Esophagus squamous epithelium (tissue), 5 donors: ENCODE measurements around the gene GCNT2. TPM values are rescaled to one million over a fixed set of nuclear protein-coding genes. Genes with fewer than 3 reads are reported as not detected.
"Not testable (repeated sequence)": the region's sequence is repeated elsewhere in the genome, so short reads cannot be mapped to it uniquely, and the experiment has no call there.

Experiments used
- DNase-seq: peaks from one replicate; lab custom pipeline; 2025; lab: John Stamatoyannopoulos, UW
- H3K27ac ChIP-seq, 4 donors: fragments of 200-600 bp; sonication (generic); one replicate each; pipeline ENCODE4 v1.5.1; 2016 to 2019; ENCODE audit warnings: mild to moderate bottlenecking in 1 of 4
- H3K27me3 ChIP-seq, 4 donors: fragments of 200-600 bp; sonication (generic); 1 replicate in 3 of 4; 2 replicates in 1 of 4; pipeline versions ENCODE4 v1.5.1 to v1.6.0; 2017 to 2021; ENCODE audit warnings: antibody characterized with exemption in 1 of 4
- H3K36me3 ChIP-seq, 3 donors: fragments of 200-600 bp; sonication (generic); one replicate each; pipeline ENCODE4 v1.5.1; 2016 to 2019
- H3K4me1 ChIP-seq, 3 donors: fragments of 200-600 bp; sonication (generic); one replicate each; pipeline ENCODE4 v1.5.1; 2017 to 2019
- H3K4me3 ChIP-seq, 4 donors: fragments of 200-600 bp; sonication (generic); 1 replicate in 3 of 4; 2 replicates in 1 of 4; pipeline ENCODE4 v1.5.1; 2016 to 2019; ENCODE audit warnings: mild to moderate bottlenecking in 2 of 4, moderate library complexity in 1 of 4
- H3K9me3 ChIP-seq, 3 donors: fragments of 200-600 bp; sonication (generic); one replicate each; pipeline ENCODE4 v1.5.1; 2016 to 2019
- POLR2A ChIP-seq, 4 donors: fragments of 450-650 bp; IDR thresholded peaks; one replicate each; pipeline ENCODE4 v1.6.1; 2017; ENCODE audit warnings: antibody characterized with exemption in 4 of 4, mild to moderate bottlenecking in 4 of 4, moderate library complexity in 3 of 4
- WGBS, 2 donors: methylation state at CpG; one replicate each; pipeline ENCODE4 v1.1.5; 2018; 5-methylcytosine and 5-hydroxymethylcytosine counted together
- intact Hi-C: fragments of 100-400 bp; cut with DNase I; formaldehyde crosslinking; loops from one replicate; pipeline ENCODE4 v1.15.0; 2022
- total RNA-seq, 4 donors: library from RNA; depleted of rRNA; stranded (reverse); fragments of >200 nt; gene quantifications; one replicate each; pipeline ENCODE4 v1.1.0, GENCODE V29; 2016
- TF ChIP-seq, protein P1 (sequence below), 6 experiments: fragments of 450-650 bp in 4 of 6; fragments of 200-600 bp in 2 of 6; sonication (generic) in 2 of 6; IDR thresholded peaks; one replicate each; pipeline ENCODE4 v1.5.1; 2016 to 2019; ENCODE audit warnings: antibody characterized with exemption in 6 of 6, mild to moderate bottlenecking in 4 of 6, moderate library complexity in 4 of 6
- donor health status: DM: yes; HTN: yes; CAD: no.

The GCNT2 gene
- total RNA-seq, 4 donors from 2014 or later: 6.9 to 17.2 (median 8.9) TPM

- 27 to 50% methylated on average over 1 of the region's 1 CpG for WGBS, 2 donors
- no peak for DNase-seq
- TF ChIP-seq, protein P1, sequence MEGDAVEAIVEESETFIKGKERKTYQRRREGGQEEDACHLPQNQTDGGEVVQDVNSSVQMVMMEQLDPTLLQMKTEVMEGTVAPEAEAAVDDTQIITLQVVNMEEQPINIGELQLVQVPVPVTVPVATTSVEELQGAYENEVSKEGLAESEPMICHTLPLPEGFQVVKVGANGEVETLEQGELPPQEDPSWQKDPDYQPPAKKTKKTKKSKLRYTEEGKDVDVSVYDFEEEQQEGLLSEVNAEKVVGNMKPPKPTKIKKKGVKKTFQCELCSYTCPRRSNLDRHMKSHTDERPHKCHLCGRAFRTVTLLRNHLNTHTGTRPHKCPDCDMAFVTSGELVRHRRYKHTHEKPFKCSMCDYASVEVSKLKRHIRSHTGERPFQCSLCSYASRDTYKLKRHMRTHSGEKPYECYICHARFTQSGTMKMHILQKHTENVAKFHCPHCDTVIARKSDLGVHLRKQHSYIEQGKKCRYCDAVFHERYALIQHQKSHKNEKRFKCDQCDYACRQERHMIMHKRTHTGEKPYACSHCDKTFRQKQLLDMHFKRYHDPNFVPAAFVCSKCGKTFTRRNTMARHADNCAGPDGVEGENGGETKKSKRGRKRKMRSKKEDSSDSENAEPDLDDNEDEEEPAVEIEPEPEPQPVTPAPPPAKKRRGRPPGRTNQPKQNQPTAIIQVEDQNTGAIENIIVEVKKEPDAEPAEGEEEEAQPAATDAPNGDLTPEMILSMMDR (IDR thresholded peaks at IDR 0.05): no peak
- TF ChIP-seq POLR2A (IDR thresholded peaks at IDR 0.05): no peak
Measured at GRCh38 chr6:10481101-10481500, 40.0 kb upstream of the GCNT2 start.

GRCh38 chr6:10482636-10483257 is 38.4 kb upstream of the GCNT2 start:
- Histone ChIP-seq H3K9me3 (no peaks in the 10 kb centered on the region), H3K27ac (no peak overlapping the region), H3K27me3 (no peaks in the 10 kb centered on the region), H3K4me3 (no peak overlapping the region), H3K36me3 (no peaks in the 10 kb centered on the region), H3K4me1 (no peaks in the 10 kb centered on the region)
- 90 to 100% methylated on average over 3 to 4 of the region's 46 CpGs for WGBS, 2 donors
- intact Hi-C loops: loop anchor here (10.0 kb wide), 1 partner anchor 322 kb away; no protein-coding TSS in a partner anchor
- DNase-seq: no peak
- TF ChIP-seq POLR2A (IDR thresholded peaks at IDR 0.05): no peak
- TF ChIP-seq, protein P1 (IDR thresholded peaks at IDR 0.05): no peak

More at GRCh38 chr6:10481101-10481500, 40.0 kb upstream of the GCNT2 start:
- Histone ChIP-seq H3K4me1 (no peaks in the 10 kb centered on the region), H3K27ac (no peak overlapping the region), H3K9me3 (no peaks in the 10 kb centered on the region), H3K4me3 (no peak overlapping the region), H3K27me3 (no peaks in the 10 kb centered on the region), H3K36me3 (no peaks in the 10 kb centered on the region)
- intact Hi-C loops: loop anchor here (10.0 kb wide), 1 partner anchor 324 kb away; no protein-coding TSS in a partner anchor

DNA sequence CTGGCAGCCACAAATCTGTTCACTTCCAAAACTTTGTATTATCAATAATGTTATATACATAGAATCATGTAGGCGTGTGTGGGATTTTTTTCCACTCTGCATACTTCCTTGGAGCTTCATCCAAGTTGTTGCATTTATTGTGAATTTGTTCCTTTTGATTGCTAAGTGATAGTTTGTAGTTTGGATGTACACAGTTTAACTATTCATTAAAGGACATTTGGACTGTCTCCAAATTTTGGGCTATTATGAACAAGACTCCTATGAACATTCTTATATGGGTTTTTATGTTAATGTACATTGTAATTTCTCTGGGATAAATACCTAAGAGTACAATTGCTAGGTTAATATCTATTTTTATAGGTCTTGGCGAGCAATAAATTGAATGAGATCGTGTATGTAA is 36.2 kb upstream of the GCNT2 start:
- intact Hi-C loops: loop anchor here (10.0 kb wide), 1 partner anchor 320 kb away; no protein-coding TSS in a partner anchor
- 57 to 70% methylated on average over 3 of the region's 3 CpGs for WGBS, 2 donors

GRCh38 chr6:10485406-10485805 is 35.7 kb upstream of the GCNT2 start:
- WGBS, 2 donors: 73 to 75% methylated on average over 7 of the region's 7 CpGs
- TF ChIP-seq POLR2A (IDR thresholded peaks at IDR 0.05): no peak
- TF ChIP-seq, protein P1 (IDR thresholded peaks at IDR 0.05): no peak
- no peak for DNase-seq
- Histone ChIP-seq H3K36me3 (no peaks in the 10 kb centered on the region), H3K4me1 (no peaks in the 10 kb centered on the region), H3K9me3 (no peaks in the 10 kb centered on the region), H3K27ac (no peak overlapping the region), H3K27me3 (no peaks in the 10 kb centered on the region), H3K4me3 (no peak overlapping the region)
- intact Hi-C loops: loop anchor here (10.0 kb wide), 1 partner anchor 319 kb away; no protein-coding TSS in a partner anchor

More for the DNA sequence above, 36.2 kb upstream of the GCNT2 start:
- Histone ChIP-seq H3K27ac (no peak overlapping the region), H3K4me3 (no peak overlapping the region), H3K27me3 (no peaks in the 10 kb centered on the region), H3K9me3 (no peaks in the 10 kb centered on the region), H3K4me1 (no peaks in the 10 kb centered on the region), H3K36me3 (no peaks in the 10 kb centered on the region)
- TF ChIP-seq POLR2A (IDR thresholded peaks at IDR 0.05): no peak
- TF ChIP-seq, protein P1 (IDR thresholded peaks at IDR 0.05): no peak
- DNase-seq: no peak

GRCh38 chr6:10486215-10486614 is 34.9 kb upstream of the GCNT2 start:
- Histone ChIP-seq H3K27me3 (no peaks in the 10 kb centered on the region), H3K9me3 (no peaks in the 10 kb centered on the region), H3K4me3 (no peak overlapping the region), H3K4me1 (no peaks in the 10 kb centered on the region), H3K36me3 (no peaks in the 10 kb centered on the region), H3K27ac (no peak overlapping the region)
- TF ChIP-seq, protein P1 (IDR thresholded peaks at IDR 0.05): no peak
- no peak for DNase-seq
- WGBS, 2 donors: 85 to 86% methylated on average over 1 to 2 of the region's 4 CpGs
- intact Hi-C loops: loop anchor here (10.0 kb wide), 1 partner anchor 319 kb away; no protein-coding TSS in a partner anchor

- not testable (repeated sequence) for H3K4me3 ChIP-seq
- 57 to 85% methylated on average over 5 to 6 of the region's 9 CpGs for WGBS, 2 donors
- intact Hi-C loops: loop anchor here (10.0 kb wide), 1 partner anchor 318 kb away; no protein-coding TSS in a partner anchor
Measured at GRCh38 chr6:10486944-10487588, 34.1 kb upstream of the GCNT2 start.

More at GRCh38 chr6:10486944-10487588, 34.1 kb upstream of the GCNT2 start:
- H3K4me1 ChIP-seq, H3K27ac ChIP-seq, DNase-seq, H3K27me3 ChIP-seq, H3K9me3 ChIP-seq, H3K36me3 ChIP-seq: not testable (repeated sequence)
